Fibroblast of peridontal ligament (primary cell): Measurements from ENCODE around the gene TMEM253.
A peak's percentile ranks its signal among the peaks of the same experiment; 100 is the strongest.

ENCODE experiments used
- DNase-seq: peaks from one replicate; pipeline ENCODE4 v3.0.0-alpha.2; 2010; ENCODE audit errors: extremely low read depth

The TMEM253 gene

GRCh38 chr14:21105095-21105494 lies 4.2 kb downstream of the TMEM253 start:
- DNase-seq: no peak

GRCh38 chr14:21106176-21106497 lies 5.3 kb downstream of the TMEM253 start:
- peak; percentile 33 for DNase-seq

DNA sequence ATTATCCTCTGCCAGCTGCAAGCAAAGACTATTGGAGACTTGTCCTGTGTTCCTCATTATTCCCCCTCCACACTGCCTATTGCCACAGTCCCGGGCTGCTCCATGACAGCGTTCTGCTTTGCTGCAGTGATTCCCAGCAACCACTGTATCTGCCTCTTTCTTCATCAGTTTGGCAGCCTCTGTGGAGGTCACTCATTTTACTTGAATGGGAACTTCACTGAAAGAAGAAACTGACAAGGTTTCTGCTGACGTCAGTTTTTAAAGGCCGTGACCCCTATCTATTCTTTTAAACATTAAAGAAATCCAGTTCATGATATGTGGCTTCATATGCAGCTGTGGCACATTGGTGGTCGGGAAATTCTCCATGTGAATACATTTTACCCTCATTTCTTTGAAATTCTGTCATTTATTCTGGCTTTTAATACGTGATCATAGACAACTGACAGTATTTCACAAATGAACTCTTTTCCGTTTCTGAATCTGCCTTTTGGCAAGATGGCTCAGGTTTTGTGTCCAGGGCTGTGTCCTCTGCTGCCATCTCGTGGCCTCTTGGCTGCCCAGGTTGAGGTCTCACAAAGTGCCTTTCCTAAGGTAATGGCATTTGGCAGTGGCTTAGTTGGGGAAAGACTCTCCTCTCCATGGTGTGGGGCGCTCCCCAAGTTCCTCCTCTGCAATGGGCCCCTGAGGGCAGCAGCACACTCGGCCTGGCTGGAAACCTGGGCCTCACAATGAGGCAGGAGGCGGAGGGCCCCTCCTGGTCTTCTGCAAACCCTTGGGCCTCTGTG lies 5.8 kb downstream of the TMEM253 start:
- DNase-seq: peak; percentile 80

DNA sequence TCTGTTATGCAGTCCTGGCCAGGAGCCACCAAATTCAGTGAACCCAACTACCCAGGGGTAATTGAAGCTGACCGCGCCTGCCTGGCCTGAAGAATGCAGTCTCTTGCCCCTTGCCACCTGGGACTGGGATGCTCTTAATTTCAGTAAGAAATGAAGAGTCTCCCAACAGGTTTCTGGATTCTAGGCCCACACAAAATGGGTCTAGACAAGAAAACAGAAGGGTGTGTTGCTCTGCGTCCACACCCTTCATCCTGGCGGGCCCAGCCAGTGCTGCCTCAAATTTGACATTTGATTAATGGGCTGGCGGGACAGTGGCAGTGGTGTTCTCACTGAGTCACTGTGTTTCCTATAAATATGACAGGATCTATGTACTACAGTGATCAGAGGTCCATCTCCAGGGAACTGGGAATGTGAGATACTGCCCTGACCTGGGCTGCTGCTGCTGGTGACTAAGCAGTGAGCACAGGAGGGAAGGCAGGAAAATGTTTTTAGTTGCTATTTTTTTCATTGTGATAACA lies 6.5 kb downstream of the TMEM253 start:
- DNase-seq: no peak

DNA sequence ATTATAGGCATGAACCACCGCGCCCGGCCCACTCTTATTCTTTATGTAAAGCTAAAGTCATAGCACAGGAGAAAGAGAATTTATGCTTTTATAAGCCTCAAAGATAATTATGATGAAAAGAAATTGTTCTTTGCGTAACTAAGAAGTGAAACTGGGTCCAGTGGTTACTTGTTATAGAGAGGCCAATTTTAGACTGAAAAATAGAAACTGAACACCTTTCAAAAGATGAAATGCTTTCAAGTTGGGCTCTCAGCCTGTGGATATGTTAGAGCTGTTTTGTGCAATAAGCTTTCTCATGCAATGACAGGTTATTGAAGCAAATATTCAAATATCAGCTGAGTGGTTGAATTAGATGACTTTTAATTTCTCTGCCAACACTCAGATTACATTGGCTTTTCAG lies 7.9 kb downstream of the TMEM253 start:
- DNase-seq: no peak

GRCh38 chr14:21109377-21110138 lies 8.7 kb downstream of the TMEM253 start:
- no peak for DNase-seq

DNA sequence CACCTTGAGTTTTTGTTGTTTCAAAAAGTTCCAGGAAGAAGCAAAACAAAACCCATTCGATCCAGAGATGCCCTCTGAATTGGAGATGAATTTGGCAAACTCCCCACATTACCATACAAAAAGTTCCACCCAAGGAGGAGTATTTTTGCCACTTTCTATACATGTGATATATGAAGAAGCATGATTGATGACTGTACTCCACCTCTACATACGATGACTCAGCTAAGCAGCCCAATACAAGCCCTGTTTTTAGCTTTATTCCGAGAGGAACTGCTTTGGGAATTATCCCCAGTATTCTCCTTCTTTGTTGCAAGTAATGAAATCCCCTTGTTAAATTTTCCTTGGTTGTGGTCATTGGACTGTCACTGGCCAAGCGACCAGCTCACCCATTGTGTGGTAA lies 11.4 kb downstream of the TMEM253 start:
- DNase-seq: no peak

DNA sequence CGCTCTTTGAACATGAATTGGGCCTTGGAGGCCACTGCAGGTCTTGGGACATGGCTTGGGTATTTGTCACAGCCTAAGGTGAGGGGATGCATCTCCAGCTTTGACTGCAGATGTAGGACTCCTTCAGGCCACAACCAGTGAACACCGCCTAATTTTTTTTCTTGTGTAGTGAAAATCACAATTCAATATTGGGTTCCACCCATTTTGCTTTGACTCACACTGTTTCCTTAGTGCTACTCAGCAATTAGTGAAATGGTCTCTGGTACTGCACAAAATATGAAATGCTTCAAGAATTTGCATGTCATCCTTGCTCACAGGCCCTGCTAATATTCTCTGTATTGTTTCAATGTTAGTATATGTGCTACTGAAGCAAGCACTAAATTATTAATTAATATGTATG lies 12.5 kb downstream of the TMEM253 start:
- DNase-seq: no peak

- no peak for DNase-seq
Observed at GRCh38 chr14:21118933-21119332, 18.1 kb downstream of the TMEM253 start.

GRCh38 chr14:21120686-21121085 lies 19.8 kb downstream of the TMEM253 start:
- DNase-seq: no peak

GRCh38 chr14:21121122-21121521 lies 20.3 kb downstream of the TMEM253 start:
- DNase-seq: no peak

DNA sequence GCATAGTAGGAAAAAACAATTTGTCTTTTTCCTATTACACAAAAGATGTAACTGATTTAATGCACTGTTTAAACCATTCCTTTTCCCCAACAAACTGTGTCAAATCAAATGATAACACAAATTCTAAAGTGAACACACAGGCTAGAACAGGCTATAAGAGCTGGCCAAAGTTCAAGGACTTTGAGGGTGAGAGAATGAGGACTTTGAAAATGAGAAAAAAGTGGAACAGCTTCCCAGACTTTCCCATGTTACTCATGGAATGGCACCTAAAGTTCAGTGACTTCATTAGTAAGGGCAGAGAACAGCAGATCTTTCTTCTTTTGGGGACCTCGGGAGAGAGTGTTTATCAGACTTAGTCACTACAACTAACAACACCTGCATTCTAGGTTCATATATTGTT lies 22.6 kb downstream of the TMEM253 start:
- DNase-seq: no peak

DNA sequence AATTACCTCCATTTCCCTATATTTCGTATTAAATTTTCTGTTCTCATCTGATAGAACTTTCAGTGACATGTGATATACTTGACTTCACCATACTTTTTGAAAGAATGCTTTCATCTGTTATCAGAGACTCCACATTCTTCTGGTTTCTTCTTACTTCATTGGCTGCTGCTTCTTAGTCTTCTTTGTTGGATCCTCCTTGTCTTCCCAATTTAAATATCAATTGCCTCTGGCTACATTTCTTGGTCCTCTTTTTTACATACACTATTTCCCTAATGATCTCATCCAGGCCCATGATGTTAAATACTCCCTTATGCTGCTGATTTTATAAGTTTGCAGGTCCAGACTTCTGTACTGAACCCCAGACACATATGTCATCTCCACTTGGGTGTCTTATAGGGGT lies 33.0 kb downstream of the TMEM253 start:
- no peak for DNase-seq

DNA sequence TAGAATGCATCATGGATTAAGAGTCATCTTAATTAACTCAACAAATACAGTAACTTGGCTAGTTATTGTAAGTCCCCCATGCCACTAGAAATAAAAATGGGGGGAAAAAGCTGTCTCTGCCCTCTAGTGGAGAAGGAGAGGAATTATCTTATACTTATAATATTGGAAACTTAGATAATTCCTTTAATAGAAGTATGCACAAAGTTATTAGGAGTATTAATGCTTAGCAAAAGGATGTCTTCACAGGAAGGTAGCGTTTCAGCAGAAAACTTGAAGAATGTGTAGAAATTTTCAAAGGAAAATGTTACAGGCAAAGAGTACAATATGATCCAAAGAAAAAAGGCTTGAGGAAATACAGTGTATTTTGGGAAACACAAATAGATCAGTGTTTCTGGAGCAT lies 35.2 kb downstream of the TMEM253 start:
- DNase-seq: peak; percentile 18

- no peak for DNase-seq
Observed at GRCh38 chr14:21142357-21142756, 41.5 kb downstream of the TMEM253 start.

- DNase-seq: no peak
Observed at GRCh38 chr14:21145437-21145836, 44.6 kb downstream of the TMEM253 start.

DNA sequence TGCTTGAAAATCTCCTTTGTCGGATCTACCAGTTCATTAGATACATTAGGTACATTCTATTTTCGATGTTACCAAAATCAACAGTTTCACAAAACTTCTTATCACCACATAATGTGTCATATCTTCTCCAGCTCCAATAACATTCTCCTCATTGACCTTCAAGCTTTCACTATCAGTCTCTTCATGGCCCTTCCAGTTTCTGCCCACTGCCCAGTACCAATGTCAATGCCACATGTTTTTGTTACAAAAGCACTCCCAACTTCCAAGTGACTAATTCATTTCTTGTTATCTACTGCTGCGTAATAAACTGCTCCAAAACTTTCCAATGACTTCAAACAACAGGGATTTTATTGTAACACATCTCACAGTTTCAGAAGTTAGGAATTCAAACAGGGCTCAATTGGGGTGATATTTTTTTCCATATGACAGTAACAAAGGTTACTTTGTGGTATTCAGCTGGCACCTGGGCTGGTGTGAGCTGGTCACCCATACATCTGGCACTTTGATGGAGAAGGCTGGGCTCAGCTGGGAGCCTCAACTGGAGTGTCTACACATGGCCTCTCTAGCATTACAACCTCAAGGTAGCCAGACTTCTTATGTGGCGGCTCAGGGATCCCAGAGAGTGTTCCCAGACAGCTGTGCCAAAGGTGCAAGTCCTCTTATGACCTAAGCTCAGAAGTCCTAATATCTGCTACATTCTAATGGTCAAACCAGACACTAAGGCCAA lies 48.9 kb downstream of the TMEM253 start:
- DNase-seq: no peak
